ENCODE measurements around the gene MEIS3. TPM values are rescaled to one million over a fixed set of nuclear protein-coding genes. Genes with fewer than 3 reads are reported as not detected.
A peak's percentile ranks its signal among the peaks of the same experiment; 100 is the strongest.

Gene MEIS3
- total RNA-seq, 1 donor from 2014 or later: not detected

DNA sequence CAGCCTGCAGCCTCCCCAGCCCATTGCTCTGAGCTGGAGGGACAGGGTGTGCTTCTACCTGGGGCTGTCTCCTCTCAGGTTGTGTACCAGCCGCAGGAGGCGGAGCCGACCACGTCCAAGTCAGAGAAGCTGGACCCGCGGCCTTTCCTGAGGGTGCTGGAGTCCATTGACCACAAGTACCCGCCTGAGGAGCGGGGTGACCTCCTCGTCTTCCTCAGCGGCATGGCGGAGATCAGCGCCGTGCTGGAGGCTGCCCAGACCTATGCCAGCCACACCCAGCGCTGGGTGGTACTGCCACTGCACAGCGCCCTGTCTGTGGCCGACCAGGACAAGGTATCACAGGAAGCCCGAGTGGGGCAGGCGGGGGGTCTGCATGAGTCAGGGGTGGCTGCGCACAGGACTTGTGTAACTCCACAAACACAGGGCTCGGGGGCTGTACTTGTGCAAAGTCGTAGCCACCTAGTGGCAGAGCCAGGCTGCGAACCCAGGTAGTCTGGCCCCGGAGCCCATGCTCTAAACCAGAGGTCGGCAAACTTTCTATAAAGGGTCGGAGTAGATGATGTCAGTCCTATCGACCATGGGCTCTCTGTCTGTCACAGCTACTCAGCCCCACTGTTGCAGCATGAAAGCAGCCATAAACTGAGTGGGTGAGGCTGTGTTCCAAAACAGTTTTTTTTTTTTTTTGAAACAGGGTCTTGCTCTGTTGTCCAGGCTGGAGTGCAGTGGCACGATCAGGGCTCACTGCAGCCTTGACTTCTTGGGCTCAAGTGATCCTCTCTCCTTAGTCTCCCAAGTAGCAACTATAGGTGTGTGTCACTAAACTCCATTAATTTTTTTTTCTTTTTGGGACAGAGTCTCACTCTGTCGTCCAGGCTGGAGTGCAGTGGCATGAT lies 61.3 kb downstream of the MEIS3 start:
- peak; percentile 26 for DNase-seq

DNA sequence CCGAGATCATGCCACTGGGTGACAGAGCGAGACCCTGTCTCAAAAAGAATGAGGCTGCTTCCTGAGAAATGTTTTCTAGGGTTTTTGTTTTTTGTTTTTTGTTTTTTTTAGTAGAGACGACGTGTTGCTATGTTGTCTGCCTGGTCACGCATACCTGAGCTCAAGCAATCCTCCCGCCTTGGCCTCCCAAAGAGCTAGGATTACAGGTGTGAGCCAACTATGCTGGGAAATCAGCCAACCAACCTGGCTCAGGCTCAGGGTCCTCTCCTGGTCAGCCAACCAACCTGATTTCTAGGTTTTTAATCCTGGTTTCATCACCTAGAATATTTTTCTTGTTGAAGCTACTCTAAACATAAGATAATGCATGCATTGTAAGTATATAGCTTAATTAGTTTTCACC lies 62.4 kb downstream of the MEIS3 start:
- DNase-seq: no peak

DNA sequence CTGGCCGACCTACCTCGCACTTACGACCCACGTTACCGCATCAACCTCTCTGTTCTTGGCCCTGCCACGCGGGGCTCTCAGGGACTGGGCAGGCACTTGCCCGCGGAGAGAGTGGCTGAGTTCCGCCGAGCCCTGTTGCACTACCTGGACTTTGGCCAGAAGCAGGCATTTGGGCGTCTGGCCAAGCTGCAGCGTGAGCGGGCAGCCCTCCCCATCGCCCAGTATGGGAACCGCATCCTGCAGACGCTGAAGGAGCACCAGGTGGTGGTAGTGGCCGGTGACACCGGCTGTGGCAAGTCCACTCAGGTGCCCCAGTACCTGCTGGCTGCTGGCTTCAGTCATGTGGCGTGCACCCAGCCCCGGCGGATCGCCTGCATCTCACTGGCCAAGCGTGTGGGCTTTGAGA lies 66.0 kb downstream of the MEIS3 start:
- no peak for DNase-seq

Other genes starting within 250 kb of the MEIS3 start
- gene BBC3, start 188.3 kb downstream of the MEIS3 start, total RNA-seq: 24.5 and 26.9 TPM in 2 replicates
- 3.4 and 4.9 TPM in 2 replicates for gene CCDC9, start 163.0 kb downstream of the MEIS3 start, total RNA-seq
- gene INAFM1, start 144.6 kb downstream of the MEIS3 start, total RNA-seq: 1.1 and 1.5 TPM in 2 replicates
- not detected in 2 replicates for gene C5AR1, start 109.7 kb downstream of the MEIS3 start, total RNA-seq
- under 0.01 and 0.05 TPM in 2 replicates for gene C5AR2, start 87.4 kb downstream of the MEIS3 start, total RNA-seq
- 10.9 and 12.2 TPM in 2 replicates for gene DHX34, start 70.2 kb downstream of the MEIS3 start, total RNA-seq
- 0.17 TPM in 1 of 2 replicates, not detected in the other for gene SLC8A2, start 52.4 kb upstream of the MEIS3 start, total RNA-seq
- gene KPTN, start 64.7 kb upstream of the MEIS3 start, total RNA-seq: 4.3 and 6.7 TPM in 2 replicates
- 80.3 and 99.1 TPM in 2 replicates for gene NAPA, start 95.5 kb upstream of the MEIS3 start, total RNA-seq
- gene ZNF541, start 153.6 kb upstream of the MEIS3 start, total RNA-seq: 0.33 and 1.2 TPM in 2 replicates
- gene BICRA, start 189.6 kb upstream of the MEIS3 start, total RNA-seq: 12.2 and 12.9 TPM in 2 replicates